H9 (cell line): ENCODE results near the gene GOLGA1. TPM values are rescaled to one million over a fixed set of nuclear protein-coding genes. Genes with fewer than 3 reads are reported as not detected.
A peak's percentile ranks its signal among the peaks of the same experiment; 100 is the strongest.

Experiments used
- DNase-seq: peaks from one replicate; pipeline ENCODE4 v3.0.0-alpha.2; 2017
- H2AFZ ChIP-seq: one replicate; pipeline ENCODE4 v1.6.1; 2013; ENCODE audit warnings: mild to moderate bottlenecking, low read length, control low read depth, moderate library complexity
- H2AK5ac ChIP-seq: 2 replicates; pipeline ENCODE4 v1.6.1; 2013; ENCODE audit warnings: low read length, control low read depth, mixed read lengths; ENCODE audit not compliant: insufficient read length
- H2BK120ac ChIP-seq: one replicate; pipeline ENCODE4 v1.6.1; 2013; ENCODE audit warnings: low read depth, mild to moderate bottlenecking, low read length, control low read depth, inconsistent platforms; ENCODE audit not compliant: poor library complexity, severe bottlenecking
- H2BK12ac ChIP-seq: 2 replicates; pipeline ENCODE4 v1.6.1; 2013; ENCODE audit warnings: low read length, control low read depth, mixed read lengths, low read depth; ENCODE audit not compliant: insufficient read length
- H2BK15ac ChIP-seq: 2 replicates; pipeline ENCODE4 v1.6.1; 2013; ENCODE audit warnings: low read depth, low read length, control low read depth
- H2BK20ac ChIP-seq: one replicate; pipeline ENCODE4 v1.6.1; 2013; ENCODE audit warnings: low read depth, mild to moderate bottlenecking, low read length, control low read depth, inconsistent platforms; ENCODE audit not compliant: poor library complexity, severe bottlenecking
- H2BK5ac ChIP-seq: 2 replicates; pipeline ENCODE4 v1.6.1; 2013; ENCODE audit warnings: low read length, control low read depth, mixed read lengths; ENCODE audit not compliant: insufficient read length
- H3K14ac ChIP-seq: 2 replicates; pipeline ENCODE4 v1.6.1; 2013; ENCODE audit warnings: low read length, control low read depth; ENCODE audit not compliant: insufficient read depth
- H3K18ac ChIP-seq: 2 replicates; pipeline ENCODE4 v1.6.1; 2013; ENCODE audit warnings: low read depth, mild to moderate bottlenecking, mixed read lengths, low read length, control low read depth; ENCODE audit not compliant: insufficient read length
- H3K23ac ChIP-seq: 2 replicates; pipeline ENCODE4 v1.6.1; 2013; ENCODE audit warnings: low read length, control low read depth, mixed read lengths, low read depth; ENCODE audit not compliant: insufficient read length
- H3K23me2 ChIP-seq: 2 replicates; pipeline ENCODE4 v1.6.1; 2013; ENCODE audit warnings: low read depth, mild to moderate bottlenecking, mixed read lengths, low read length, control low read depth; ENCODE audit not compliant: insufficient read length, poor library complexity, severe bottlenecking
- H3K27ac ChIP-seq: 2 replicates; pipeline ENCODE4 v1.5.1; 2013; ENCODE audit warnings: low read length, control low read depth, mixed read lengths, low read depth; ENCODE audit not compliant: insufficient read length
- H3K27me3 ChIP-seq: 2 replicates; pipeline ENCODE4 v1.6.1; 2013; ENCODE audit warnings: low read length, control low read depth, inconsistent platforms; ENCODE audit not compliant: insufficient read depth
- H3K4ac ChIP-seq: 2 replicates; pipeline ENCODE4 v1.6.1; 2013; ENCODE audit warnings: low read depth, mild to moderate bottlenecking, control low read depth, inconsistent platforms, low read length, moderate library complexity
- H3K4me1 ChIP-seq: 2 replicates; pipeline ENCODE4 v1.6.1; 2013; ENCODE audit warnings: low read length, control low read depth, inconsistent platforms; ENCODE audit not compliant: insufficient read depth
- H3K4me2 ChIP-seq: 2 replicates; pipeline ENCODE4 v1.6.1; 2013; ENCODE audit warnings: low read length, control low read depth, mixed read lengths; ENCODE audit not compliant: insufficient read length, insufficient read depth
- H3K56ac ChIP-seq: 2 replicates; pipeline ENCODE4 v1.6.1; 2013; ENCODE audit warnings: low read depth, mild to moderate bottlenecking, mixed read lengths, low read length, control low read depth; ENCODE audit not compliant: insufficient read length
- H3K79me1 ChIP-seq: 2 replicates; pipeline ENCODE4 v1.6.1; 2013; ENCODE audit warnings: low read depth, mild to moderate bottlenecking, moderate library complexity, low read length, control low read depth, inconsistent platforms; ENCODE audit not compliant: insufficient read depth, poor library complexity, severe bottlenecking
- H3K79me2 ChIP-seq: 2 replicates; pipeline ENCODE4 v1.6.1; 2013; ENCODE audit warnings: low read length, control low read depth, inconsistent platforms; ENCODE audit not compliant: insufficient read depth
- H3K9ac ChIP-seq: 2 replicates; pipeline ENCODE4 v1.6.1; 2013; ENCODE audit warnings: low read length, control low read depth, mixed read lengths; ENCODE audit not compliant: insufficient read length; ENCODE audit errors: extremely low read depth
- H3K9me3 ChIP-seq: one replicate; pipeline ENCODE4 v1.6.1; 2013; ENCODE audit warnings: low read depth, low read length, inconsistent platforms; ENCODE audit not compliant: control insufficient read depth
- H3T11ph ChIP-seq: one replicate; pipeline ENCODE4 v1.6.1; 2013; ENCODE audit warnings: mild to moderate bottlenecking, low read length, control low read depth, inconsistent platforms
- H4K20me1 ChIP-seq: one replicate; pipeline ENCODE4 v1.6.1; 2013; ENCODE audit not compliant: control insufficient read depth, insufficient read length, insufficient read depth
- H4K5ac ChIP-seq: 2 replicates; pipeline ENCODE4 v1.6.1; 2013; ENCODE audit warnings: low read depth, mild to moderate bottlenecking, mixed read lengths, low read length, control low read depth; ENCODE audit not compliant: insufficient read length
- H4K8ac ChIP-seq: replicated peaks from 2 replicates; pipeline ENCODE4 v1.6.1; 2013; ENCODE audit warnings: low read length, control low read depth, mixed read lengths, low read depth; ENCODE audit not compliant: insufficient read length
- H4K91ac ChIP-seq: 2 replicates; pipeline ENCODE4 v1.6.1; 2013; ENCODE audit warnings: low read depth, mild to moderate bottlenecking, moderate library complexity, mixed read lengths, low read length, control low read depth; ENCODE audit not compliant: insufficient read length
- H3K27ac Mint-ChIP-seq, 3 experiments: 2 replicates in 2 of 3; 3 replicates in 1 of 3; pipeline ENCODE4 v1.8.0; 2020 to 2021; ENCODE audit warnings: mixed read lengths in 3 of 3, mild to moderate bottlenecking in 1 of 3, moderate library complexity in 1 of 3
- H3K27me3 Mint-ChIP-seq: 2 replicates; pipeline ENCODE4 v1.8.0; 2021; ENCODE audit warnings: low read depth, mild to moderate bottlenecking, moderate library complexity, mixed read lengths
- H3K36me3 Mint-ChIP-seq, 3 experiments: 2 replicates in 2 of 3; 3 replicates in 1 of 3; pipeline ENCODE4 v1.8.0; 2020 to 2021; ENCODE audit warnings: low read depth in 3 of 3, mixed read lengths in 3 of 3; ENCODE audit not compliant: insufficient read depth in 1 of 3
- H3K4me1 Mint-ChIP-seq, 2 experiments: 2 replicates each; pipeline ENCODE4 v1.8.0; 2020; ENCODE audit warnings: mixed read lengths in 2 of 2
- H3K4me3 Mint-ChIP-seq, 2 experiments: 2 replicates in 1 of 2; 3 replicates in 1 of 2; pipeline ENCODE4 v1.8.0; 2020 to 2021; ENCODE audit warnings: mild to moderate bottlenecking in 2 of 2, mixed read lengths in 2 of 2, moderate library complexity in 1 of 2
- H3K9me3 Mint-ChIP-seq, 2 experiments: 2 replicates in 1 of 2; 3 replicates in 1 of 2; pipeline ENCODE4 v1.8.0; 2020; ENCODE audit warnings: mild to moderate bottlenecking in 2 of 2, mixed read lengths in 2 of 2, moderate library complexity in 1 of 2
- CTCF ChIP-seq: fragments of 200-600 bp; sonication (generic); conservative IDR thresholded peaks from 3 replicates; pipeline ENCODE4 v1.8.0; 2021; ENCODE audit warnings: antibody characterized with exemption, mild to moderate bottlenecking
- WGBS: extraction: QIAGEN DNeasy Blood & Tissue Kit; methylation state at CpG from one replicate; pipeline ENCODE4 v1.1.7; 2013; ENCODE audit warnings: missing lambda C conversion rate, low lambda C conversion rate, mixed read lengths; ENCODE audit not compliant: insufficient read length; ENCODE audit errors: extremely low coverage; 5-methylcytosine and 5-hydroxymethylcytosine counted together
- total RNA-seq: library from RNA; stranded (reverse); gene quantifications from 2 replicates; pipeline ENCODE4 v1.2.1, GENCODE V29; 2021

GOLGA1 gene
- total RNA-seq, 1 experiment from 2014 or later, result 7.6 TPM

GRCh38 chr9:124871156-124871561, 69.7 kb downstream of the GOLGA1 start:
- no peak overlapping the region for H2BK15ac ChIP-seq
- no peak overlapping the region for H3K14ac ChIP-seq
- no peak overlapping the region for H2BK12ac ChIP-seq
- no peak overlapping the region for H4K91ac ChIP-seq
- no peak overlapping the region for H3K9ac ChIP-seq
- DNase-seq, result no peak
- no peak overlapping the region for H4K8ac ChIP-seq
- H3T11ph ChIP-seq, result no peak overlapping the region
- no peak overlapping the region for H3K27ac ChIP-seq
- peaks cover 9% of the 10 kb centered on the region for H3K79me1 ChIP-seq
- H3K9me3 Mint-ChIP-seq, result no peaks in the 10 kb centered on the region; a peak in 1 of 5 replicates
- TF ChIP-seq CTCF, result no peak
- H2AK5ac ChIP-seq, result no peak overlapping the region
- no peak overlapping the region for H2BK120ac ChIP-seq
- peaks cover 36 to 44% of the 10 kb centered on the region in 2 experiments for H3K4me1 Mint-ChIP-seq
- no peak overlapping the region for H2AFZ ChIP-seq
- no peak overlapping the region for H2BK5ac ChIP-seq
- H3K36me3 Mint-ChIP-seq, result peaks cover 28 to 51% (median 40%) of the 10 kb centered on the region in 3 experiments
- H3K4me2 ChIP-seq, result peak overlapping the region; percentile 93
- H3K4me1 ChIP-seq, result peaks cover 6% of the 10 kb centered on the region
- no CpG with 5 or more reads among the region's 11 CpGs for WGBS
- no peak overlapping the region for H2BK20ac ChIP-seq
- no peak overlapping the region for H3K56ac ChIP-seq
- no peaks in the 10 kb centered on the region for H4K20me1 ChIP-seq
- peaks cover 27% of the 10 kb centered on the region; the same call in 1 of the 2 replicates for H3K79me2 ChIP-seq
- no peak overlapping the region for H3K18ac ChIP-seq
- no peak overlapping the region for H4K5ac ChIP-seq
- H3K4ac ChIP-seq, result no peak overlapping the region
- H3K9me3 ChIP-seq, result no peaks in the 10 kb centered on the region
- no peaks in the 10 kb centered on the region for H3K27me3 ChIP-seq
- H3K27me3 Mint-ChIP-seq, result no peaks in the 10 kb centered on the region
- no peak overlapping the region; a peak in 2 of 7 replicates for H3K27ac Mint-ChIP-seq
- peaks cover 8% of the 10 kb centered on the region for H3K23me2 ChIP-seq
- no peak overlapping the region for H3K23ac ChIP-seq
- H3K4me3 Mint-ChIP-seq, result peak overlapping the region; percentile 87 to 95
